K562 treated with DMSO at 1 percent for 48 hours (cell line): ENCODE data around the gene COPS4. TPM values are rescaled to one million over a fixed set of nuclear protein-coding genes. Genes with fewer than 3 reads are reported as not detected.

Experiments
- total RNA-seq: library from RNA; unstranded; fragments of 300-600 nt; gene quantifications from 2 replicates; pipeline ENCODE4 v1.2.3, GENCODE V29; 2022; ENCODE audit warnings: low replicate concordance; ENCODE audit errors: extremely low read depth

Gene COPS4
- total RNA-seq = not detected in 2 replicates

GRCh38 chr4:83034630-83035494 lies at the start of gene COPS4:
Gene COPS4 (plus strand): TSS chr4:83035183. CDS start chr4:83035225, 42 bp downstream.

GRCh38 chr4:83010522-83011318 lies 24.3 kb upstream of the COPS4 start, which contains the start of gene LIN54:
Gene LIN54 (minus strand): TSS chr4:83010823. CDS start chr4:82984844, 25,979 bp downstream.

DNA sequence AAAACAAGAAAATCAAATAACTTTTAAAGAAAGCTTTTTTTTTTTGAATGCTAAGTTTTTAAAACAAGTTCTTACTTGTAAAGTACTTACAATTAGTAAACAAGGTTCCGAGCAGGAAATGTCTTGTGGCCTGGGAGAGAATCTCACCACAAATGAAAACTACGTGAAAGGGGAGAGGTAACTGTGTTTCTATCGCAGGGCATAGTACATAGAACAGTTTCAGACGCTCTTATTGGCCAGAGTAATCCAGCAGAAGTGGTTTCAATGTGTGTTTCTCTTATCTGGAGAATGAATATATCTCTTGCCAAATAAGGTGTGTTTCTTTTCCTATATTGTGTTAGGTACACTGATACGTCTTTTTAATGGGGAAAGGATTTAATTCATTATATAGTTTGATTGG lies 79.6 kb downstream of the COPS4 start, which contains the start of gene PLAC8:
PLAC8 (minus strand) TSS at position 154 of the 400 bp plus-strand sequence. CDS start 6,808 bp downstream, outside the sequence.

Other genes with a start within 250 kb of the COPS4 start
- not detected in 2 replicates for gene SCD5, start 236.4 kb upstream of the COPS4 start, total RNA-seq
- gene SEC31A, start 144.0 kb upstream of the COPS4 start, total RNA-seq = not detected in 2 replicates
- gene THAP9, start 134.4 kb upstream of the COPS4 start, total RNA-seq = not detected in 2 replicates
- gene LIN54, start 24.4 kb upstream of the COPS4 start, total RNA-seq = not detected in 2 replicates
- not detected in 2 replicates for gene PLAC8, start 79.5 kb downstream of the COPS4 start, total RNA-seq
- not detected in 2 replicates for gene COQ2, start 249.6 kb downstream of the COPS4 start, total RNA-seq